Anterior cingulate cortex (tissue), 58 donors: ENCODE results near the gene ATG16L2.
"Not testable (repeated sequence)": the region's sequence is repeated elsewhere in the genome, so short reads cannot be mapped to it uniquely, and the experiment has no call there.

Experiments used
- DNase-seq, 58 donors: peaks; one replicate each; lab custom pipeline; 2025; lab: John Stamatoyannopoulos, UW

Gene ATG16L2

DNA sequence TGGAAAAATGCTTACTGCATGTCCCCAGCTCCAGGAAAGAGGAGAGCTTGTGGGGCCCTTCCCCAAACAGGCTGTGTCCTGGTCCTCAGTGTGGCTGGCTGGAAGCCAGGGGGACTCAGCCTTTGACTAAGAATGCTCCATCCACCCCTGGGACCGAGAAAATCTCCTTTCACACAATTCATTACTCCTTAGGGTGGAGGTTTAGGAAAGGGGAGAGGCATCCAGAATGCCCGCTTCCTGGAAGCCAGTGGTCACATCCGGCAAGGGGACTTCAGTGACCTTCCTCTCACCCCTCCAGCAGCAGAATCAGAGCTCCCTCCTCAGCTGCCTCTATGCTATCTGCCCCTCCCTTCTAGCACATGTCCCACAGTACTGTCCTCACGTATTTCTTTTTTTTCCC, 21.9 kb downstream of the ATG16L2 start:
- DNase-seq: no peak

DNA sequence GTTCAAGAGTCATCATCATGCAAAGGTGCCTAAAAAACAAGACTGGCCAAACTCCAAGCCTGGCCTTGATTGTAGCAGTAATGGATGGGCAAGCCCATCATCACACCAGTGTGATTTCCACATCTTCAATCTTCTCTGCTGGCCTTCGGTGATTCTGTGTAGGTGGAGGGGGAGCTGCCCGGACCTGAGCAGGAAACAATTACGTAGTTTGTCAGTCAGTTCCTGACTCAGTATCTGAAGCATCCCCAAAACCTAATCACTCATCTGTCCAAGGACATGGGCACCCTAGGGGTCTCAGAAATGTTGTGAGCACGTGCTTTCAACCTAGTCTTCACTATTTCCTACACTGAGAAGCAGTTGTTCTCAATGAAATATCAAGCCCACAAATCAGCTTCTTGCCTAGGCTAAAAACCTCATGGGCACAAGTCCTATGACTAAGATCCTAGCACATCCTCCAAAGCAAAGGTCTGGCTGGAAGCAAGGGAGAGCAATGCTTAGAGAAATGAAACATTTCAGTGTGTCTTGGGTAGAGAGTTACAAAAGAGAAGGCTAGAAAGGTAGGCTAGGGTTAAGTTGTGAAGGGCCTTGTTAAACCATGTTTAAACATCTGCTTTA, 24.6 kb downstream of the ATG16L2 start:
- DNase-seq: no peak

DNA sequence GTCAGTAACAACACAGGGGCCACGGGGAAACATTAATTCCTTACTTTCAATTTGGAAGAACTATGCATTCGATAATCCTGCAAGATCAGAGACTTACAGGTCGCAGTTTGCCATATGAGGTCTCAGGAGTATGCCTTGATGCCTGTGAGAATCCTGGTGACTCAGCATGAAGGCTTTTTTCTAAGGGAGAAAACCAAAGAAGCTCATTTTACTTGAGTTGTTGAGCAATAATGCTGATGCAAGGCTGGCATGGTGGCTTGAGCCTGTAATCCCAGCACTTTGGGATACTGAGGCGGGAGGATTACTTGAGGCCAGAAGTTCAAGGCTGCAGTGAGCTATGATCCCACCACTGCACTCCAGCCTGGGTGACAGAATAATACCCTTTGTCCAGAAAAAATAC, 26.6 kb downstream of the ATG16L2 start:
- DNase-seq: no peak

DNA sequence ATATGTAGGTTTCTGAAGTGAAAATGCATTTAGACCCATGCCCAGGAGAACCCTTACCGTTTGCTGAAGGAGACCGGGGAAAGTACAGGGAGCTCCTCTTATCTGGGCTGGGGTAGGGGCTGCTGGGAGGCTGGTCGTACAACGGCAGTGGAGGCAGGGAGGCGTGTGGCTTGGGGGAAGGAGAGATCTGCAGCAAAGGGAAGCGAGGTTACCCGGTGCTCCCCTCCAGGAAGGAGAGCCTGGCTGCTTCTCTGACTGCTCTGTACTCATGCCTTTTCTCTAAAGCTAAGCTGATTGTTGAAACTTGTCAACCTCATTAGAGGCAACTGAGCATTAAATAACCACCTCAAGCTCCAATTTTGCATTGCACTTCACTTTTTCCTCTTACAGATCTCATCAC, 27.2 kb downstream of the ATG16L2 start:
- no peak for DNase-seq

DNA sequence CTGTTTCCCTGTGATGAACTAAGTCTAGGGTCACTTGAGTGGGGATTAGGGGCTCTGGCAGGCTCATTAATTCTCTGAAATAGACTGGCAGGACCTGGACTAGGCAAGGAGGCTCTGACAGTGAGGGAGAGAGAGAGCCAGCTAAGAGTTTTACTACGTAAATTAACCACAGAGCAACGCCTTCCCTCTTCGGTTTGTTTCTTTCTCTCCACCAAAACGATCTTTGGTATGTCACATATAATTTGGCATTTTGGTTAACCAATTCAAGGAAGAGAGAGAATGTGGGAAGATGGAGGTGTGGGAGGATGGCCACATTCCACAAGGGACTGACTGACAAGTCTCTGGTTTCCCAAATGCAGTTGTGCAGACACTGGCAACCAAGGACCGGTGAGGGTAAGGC, 27.9 kb downstream of the ATG16L2 start:
- no peak for DNase-seq

DNA sequence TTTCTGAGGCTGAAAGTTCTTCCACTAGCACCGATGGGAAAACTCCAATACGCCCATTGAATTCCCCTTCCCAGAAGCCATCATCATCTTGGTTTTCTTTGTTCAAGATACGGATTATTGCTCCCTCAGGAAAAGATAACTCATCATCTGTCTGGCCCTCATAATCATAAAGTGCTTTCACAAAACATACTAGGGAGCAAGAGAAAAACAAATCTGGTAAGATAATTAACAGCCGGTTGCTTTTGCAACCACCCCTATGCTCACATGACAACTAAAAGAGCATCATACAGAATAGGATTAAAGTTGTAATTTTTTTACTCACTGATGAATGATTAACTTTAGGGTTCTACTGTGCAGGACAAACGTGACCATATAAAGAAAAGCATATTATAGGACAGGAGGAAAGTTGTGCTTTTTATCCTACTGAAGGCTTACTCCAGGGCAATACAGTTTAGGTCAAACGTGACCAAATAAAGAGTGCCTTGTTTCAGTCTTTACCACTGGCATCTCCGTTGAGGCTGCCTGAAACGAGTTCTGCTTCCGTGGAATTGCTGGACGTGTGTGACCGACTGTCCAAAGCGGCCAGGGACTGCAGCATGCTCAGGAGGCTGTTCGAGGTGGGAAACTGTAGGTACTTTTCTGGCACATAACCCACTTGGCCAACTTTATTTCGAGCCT, 28.6 kb downstream of the ATG16L2 start:
- no peak for DNase-seq

DNA sequence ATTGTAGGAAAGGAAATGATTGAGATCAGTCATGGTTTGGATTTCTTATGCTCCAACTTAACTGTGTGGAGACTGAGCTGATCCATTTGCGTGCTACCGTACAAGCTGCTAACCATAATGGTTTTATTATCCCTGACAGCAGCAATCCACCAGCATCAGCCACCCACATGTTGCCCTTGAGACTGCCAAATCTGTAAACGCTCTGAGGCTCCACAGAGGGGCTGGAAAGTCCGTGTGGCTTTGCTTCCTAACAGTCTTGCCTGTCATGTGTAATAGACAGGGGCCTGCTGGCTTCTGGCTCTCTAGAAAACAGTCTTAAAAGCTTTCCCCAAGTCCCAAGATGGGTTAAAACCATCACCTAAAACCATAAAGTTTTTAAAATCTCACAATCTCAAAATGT, 30.1 kb downstream of the ATG16L2 start:
- no peak for DNase-seq

DNA sequence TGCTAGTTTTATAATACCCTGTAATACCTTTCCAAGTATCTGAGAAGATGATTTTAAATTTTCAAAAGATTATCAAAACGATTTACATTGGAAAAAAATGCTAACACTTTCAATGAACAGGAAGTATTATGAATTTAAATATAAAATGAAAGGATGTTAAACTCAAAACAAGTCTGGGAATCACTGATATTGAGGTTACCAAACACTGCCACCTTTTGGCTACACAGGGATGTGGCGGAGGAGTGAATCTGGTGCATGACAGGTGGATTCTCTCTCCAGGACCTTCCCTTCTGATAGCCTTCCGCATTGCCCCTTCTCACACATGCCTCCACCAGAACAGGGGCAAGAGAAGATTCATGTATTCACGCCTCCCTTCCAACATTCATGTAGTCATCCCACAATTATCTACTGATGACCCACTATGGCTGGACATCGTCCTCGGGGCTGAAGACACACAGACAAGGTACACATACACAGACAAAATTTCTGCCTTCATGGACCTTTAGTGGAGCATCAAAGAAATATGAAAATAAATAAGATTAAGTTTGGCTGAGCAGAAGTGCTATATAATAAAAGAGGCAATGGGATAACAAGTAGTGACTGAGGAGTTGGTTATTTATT, 34.7 kb downstream of the ATG16L2 start:
- peak in 1 of 58 donors; percentile 7 for DNase-seq

DNA sequence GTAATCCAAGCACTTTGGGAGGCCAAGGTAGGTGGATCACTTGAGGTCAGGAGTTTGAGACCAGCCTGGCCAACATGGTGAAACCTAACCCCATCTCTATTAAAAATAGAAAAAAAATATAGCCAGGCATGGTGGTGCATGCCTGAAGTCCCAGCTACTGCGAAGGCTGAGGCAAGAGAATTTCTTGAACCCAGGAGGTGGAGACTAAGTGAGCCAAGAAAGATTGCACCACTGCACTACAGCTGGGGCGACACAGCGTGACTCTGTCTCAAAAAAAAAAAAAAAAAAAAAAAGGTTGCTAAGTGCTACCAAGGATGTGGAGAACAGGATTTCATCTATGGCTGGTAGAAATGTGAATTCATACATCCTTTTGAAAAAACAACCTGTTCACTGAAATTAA, 36.6 kb downstream of the ATG16L2 start:
- no peak for DNase-seq

DNA sequence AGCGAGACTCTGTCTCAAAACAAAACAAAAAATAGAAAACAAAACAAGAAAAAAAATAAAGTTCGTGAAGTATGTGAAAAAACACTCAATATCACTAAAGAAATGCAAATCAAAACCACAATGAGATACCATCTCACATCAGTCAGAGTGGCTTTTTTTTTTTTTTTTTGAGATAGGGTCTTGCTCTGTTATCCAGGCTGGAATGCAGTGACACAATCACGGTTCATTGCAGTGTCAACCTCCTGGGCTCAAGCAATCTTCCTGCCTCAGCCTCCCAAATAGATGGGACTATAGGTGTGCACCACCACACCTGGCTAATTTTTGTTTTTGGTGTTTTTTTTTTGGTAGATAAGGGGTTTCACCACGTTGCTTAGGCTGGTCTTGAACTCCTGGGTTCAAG, 37.5 kb downstream of the ATG16L2 start:
- no peak for DNase-seq

DNA sequence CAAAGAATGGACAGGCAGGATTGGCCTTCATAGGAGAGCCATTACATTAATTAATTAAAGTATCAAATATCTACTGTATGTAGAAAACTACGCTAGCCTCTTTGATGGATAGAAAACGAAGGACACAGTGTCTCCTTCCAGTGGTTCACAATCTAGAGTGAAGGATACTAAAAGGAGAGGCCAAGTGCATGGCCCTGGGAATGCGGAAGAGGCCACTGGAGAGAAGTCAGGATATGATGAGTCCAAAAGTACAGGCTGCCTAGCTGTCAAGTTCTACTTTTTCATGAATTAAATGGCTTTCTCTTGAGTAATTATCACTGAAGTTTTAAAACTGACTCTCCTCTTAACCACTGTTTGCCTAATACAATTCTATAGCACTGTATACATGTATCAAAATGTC, 41.9 kb downstream of the ATG16L2 start:
- DNase-seq: no peak

DNA sequence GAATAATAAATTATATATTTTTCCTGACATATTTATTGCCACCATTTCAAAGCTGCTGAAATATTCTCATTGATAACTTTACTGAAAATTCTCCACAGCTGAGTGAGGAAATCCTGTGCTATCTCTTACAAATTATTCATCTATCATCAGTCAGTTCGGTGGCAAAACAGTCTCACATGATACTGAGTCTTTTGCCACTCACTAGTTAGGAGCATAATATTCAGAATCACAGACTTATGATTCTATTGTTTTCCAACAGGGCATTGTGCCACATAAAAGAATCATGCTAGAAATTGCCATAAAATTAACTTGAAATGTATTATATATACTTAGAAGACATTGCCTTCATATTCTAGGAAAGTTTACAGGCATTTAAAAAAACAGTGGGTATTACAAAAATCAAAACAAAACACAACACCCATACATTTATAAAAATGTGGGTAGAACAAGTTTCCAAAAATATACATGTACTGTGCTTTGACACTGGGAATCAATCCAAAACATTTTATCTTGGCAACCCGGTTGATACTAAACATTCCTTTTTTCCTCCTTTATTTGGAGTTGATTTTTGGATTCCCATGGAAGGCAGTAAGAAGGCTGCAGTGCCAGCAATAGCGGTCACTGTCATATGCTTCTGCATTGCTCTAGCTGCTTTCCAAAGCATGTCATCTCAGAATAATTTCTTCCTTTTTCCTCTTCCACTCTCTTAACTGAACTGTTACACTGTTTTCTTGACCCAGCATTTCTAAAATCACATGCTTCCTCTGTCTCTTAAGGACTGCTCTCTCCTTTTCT, 42.5 kb downstream of the ATG16L2 start:
- DNase-seq: no peak

DNA sequence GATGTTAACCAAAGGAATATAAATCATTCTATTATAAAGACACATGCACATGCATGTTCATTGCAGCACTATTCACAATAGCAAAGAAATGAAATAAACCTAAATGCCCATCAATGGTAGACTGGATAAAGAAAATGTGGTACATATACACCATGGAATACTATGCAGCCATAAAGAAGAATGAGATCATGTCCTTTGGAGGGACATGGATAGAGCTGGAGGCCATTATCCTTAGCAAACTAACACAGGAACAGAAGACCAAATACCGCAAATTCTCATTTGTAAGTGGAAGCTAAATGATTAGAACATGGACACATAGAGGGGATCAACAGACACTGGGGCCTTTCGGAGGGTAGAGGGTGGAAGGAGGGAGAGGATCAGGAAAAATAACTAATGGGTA, 44.1 kb downstream of the ATG16L2 start:
- not testable (repeated sequence) for DNase-seq

DNA sequence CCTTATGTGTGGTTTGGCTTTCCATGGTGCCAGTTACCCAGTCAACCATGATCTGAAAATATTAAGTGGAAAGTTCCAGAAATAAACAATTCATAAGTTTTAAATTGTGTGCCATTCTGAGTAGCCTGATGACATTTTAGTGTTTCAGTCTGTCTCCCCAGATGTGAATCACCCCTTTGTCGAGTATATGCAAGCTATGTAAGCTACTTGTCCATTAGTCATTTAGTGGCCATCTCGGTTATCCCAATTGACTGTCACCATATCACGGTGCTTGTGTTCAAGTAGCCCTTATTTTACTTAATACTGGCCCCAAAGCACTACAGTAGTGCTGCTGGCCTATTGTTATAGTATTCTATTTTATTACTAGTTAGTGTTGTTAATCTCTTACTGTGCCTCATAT, 44.9 kb downstream of the ATG16L2 start:
- DNase-seq: no peak

DNA sequence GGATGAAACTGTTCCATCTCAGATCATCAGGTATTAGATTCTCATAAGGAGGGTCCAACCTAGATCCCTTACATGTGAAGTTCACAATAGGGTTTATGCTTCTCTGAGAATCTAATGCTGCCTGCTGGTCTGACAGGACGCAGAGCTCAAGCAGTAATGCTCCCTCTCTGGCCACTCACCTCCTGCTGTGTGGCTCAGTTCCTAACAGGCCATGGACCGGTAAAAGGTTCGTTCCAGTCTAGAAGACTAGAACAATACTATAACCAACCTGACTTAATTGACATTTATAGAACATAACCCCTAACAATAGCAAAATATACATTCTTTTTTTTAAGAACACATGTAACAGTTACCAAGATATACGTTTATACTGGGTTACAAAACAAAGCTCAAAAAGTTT, 45.8 kb downstream of the ATG16L2 start:
- no peak for DNase-seq

DNA sequence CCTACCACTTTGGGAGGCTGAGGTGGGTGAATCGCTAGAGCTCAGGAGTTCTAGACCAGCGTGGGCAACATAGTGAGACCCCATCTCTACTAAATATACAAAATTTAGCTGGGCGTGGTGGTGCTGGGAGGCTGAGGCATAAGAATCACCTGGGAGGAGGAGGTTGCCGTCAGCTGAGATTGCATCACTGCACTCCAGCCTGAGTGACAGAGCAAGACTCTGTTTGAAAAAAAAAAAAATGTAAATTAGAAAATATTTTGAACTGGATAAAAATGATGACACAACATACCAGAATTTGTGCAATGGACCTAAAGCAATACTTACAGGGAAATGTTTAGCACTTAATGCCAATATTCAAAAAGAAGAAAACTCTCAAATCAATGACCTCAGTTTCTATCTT, 46.4 kb downstream of the ATG16L2 start:
- DNase-seq: no peak

DNA sequence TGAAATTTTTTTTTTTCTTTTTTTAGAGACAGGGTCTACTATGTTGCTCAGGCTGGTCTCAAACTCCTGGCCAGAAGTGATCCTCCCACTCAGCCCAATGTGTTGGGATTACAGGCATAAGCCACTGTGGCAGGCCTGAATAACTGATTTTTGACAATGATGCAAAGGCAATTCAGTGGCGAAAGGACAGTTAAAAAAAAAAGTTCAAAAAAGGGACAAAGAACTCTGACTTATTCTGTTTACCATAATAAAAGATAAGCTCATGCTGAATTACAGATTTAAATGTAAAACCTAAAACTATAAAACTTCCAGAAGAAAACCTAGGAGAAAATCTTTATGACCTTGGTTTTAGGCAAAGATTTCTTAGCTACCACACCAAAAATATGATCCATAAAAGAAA, 48.9 kb downstream of the ATG16L2 start:
- DNase-seq: no peak

DNA sequence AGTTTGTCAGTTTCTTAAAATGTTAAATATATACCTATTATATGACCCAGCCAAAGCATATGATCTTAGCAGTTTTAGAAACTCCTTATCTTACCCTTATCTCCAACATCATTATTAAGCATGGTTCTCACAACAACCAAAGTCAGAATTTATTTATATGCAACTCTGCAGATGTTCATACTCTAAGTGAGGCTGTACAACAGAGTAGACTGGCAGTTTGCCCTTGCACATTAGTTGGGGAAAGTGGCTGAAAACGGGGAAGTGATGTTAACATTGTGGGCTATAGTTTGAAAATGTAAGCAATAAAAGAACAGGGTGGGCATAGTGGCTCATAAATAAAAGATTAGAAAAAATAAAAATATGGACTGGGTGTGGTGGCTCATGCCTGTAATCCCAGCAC, 49.7 kb downstream of the ATG16L2 start:
- DNase-seq: no peak

DNA sequence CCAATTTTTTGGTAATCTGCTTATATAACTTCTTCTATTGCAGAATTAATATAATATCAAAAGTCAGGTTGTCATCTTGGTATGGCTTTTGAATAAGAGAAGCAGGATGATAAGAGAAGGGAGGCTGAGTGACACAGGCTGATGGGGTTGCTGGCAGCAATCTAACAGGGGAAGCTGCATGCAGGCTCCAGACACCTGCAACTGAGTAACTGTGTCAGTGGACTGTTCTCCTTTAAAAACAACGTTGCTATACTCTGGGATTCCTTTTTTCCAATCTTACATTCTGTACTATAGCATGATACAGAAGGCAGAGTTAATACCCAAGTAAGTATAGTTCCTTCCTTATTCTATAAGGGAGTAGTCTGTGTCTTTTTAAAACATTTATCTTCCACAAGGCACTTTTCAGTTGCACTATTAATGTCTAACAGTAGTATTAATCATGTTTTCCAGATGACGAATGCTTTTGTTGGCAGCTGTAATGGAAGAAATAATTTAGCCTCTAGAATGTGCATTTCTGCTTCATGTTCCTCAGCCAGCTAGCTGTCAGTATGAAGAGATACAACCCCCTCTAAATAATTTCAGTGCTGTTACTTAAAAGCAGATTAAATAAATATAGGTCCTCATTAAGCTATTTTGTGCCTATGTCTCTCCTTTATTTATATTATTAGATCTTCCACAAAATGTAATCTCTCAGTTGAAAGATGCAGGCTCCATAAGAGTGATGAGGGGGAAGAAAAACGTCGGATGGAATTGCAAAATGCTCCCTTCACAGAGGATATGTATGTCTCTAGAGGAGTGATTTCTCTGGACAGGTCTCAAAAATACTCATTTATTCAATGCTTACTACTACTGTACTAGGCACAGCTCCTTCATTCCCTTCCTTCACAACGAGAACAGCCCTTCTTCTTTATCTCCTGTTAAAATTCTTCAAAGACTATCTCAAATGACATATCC, 50.8 kb downstream of the ATG16L2 start:
- no peak for DNase-seq

DNA sequence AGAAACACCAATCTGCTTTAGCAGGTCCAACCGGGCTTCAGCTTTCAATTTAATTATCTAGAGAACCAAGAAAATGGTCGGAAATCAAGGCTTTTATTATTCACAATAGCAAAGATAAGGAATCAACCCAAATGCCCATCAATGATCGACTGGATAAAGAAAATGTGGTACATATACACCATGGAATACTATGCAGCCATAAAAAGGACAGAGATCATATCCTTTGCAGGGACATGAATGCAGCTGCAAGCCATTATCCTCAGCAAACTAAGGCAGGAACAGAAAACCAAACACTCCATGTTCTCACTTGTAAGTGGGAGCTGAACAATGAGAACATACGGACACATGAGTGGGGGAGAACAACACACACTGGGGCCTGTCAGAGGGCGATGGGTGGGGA, 53.8 kb downstream of the ATG16L2 start:
- DNase-seq: no peak
